NB4 (cell line): ENCODE data around the gene HSPG2.

ENCODE experiments used
- CTCF ChIP-seq: IDR thresholded peaks from one replicate; pipeline ENCODE4 v1.5.1; 2012; ENCODE audit warnings: low read depth, low read length
- MAX ChIP-seq: IDR thresholded peaks from 2 replicates; pipeline ENCODE4 v1.6.1; 2011; ENCODE audit warnings: low read depth, low read length
- MYC ChIP-seq: IDR thresholded peaks from 2 replicates; pipeline ENCODE4 v1.6.1; 2011; ENCODE audit warnings: low read depth, low read length
- POLR2A ChIP-seq: IDR thresholded peaks from 2 replicates; pipeline ENCODE4 v1.6.1; 2011; ENCODE audit warnings: mild to moderate bottlenecking; ENCODE audit not compliant: insufficient read length; ENCODE audit errors: extremely low read depth

- TF ChIP-seq CTCF = no peak
- TF ChIP-seq MAX = no peak
- TF ChIP-seq POLR2A = no peak
- no peak for TF ChIP-seq MYC
These were observed 56.5 kb downstream of the HSPG2 start for GRCh38 chr1:21880619-21880970.
